ENCODE results near the gene EIF2B4. TPM values are rescaled to one million over a fixed set of nuclear protein-coding genes. Genes with fewer than 3 reads are reported as not detected.
"Not testable (repeated sequence)": the region's sequence is repeated elsewhere in the genome, so short reads cannot be mapped to it uniquely, and the experiment has no call there.

The EIF2B4 gene
- polyA plus RNA-seq, 4 donors: 48.2 to 54.5 (median 52.9) TPM

DNA sequence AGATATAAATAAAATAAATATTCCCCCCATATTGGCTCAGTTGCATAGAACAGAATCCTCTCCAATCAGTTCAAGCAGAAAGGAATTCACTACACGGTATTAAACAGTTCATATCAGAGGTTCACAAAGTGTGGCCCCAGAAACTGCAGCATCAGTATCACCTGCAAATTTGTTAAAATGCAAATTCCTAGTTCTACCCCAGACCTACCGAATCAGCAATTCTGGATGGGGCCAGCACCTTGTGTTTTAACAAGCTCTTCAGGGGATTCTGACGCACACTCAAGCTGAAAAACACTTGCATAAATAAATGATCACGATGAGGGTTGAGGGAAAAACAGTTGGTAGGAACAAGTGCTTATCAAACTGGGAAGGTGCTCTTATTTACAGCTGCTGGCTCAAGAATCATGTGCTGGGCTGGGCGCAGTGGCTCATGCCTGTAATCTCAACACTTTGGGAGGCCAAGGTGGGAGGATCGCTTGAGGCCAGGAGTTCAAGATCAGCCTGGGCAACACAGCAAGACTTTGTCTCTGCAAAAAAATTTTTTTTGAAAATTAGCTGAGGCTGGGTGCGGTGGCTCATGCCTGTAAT is 19.9 kb downstream of the EIF2B4 start:
- DNase-seq (ENCODE audit: low read depth in 4 of 4, low spot score in 3 of 4): no peak

- no peak for DNase-seq (ENCODE audit: low read depth in 4 of 4, low spot score in 3 of 4)
Measured at GRCh38 chr2:27347641-27348040, 22.5 kb downstream of the EIF2B4 start.

DNA sequence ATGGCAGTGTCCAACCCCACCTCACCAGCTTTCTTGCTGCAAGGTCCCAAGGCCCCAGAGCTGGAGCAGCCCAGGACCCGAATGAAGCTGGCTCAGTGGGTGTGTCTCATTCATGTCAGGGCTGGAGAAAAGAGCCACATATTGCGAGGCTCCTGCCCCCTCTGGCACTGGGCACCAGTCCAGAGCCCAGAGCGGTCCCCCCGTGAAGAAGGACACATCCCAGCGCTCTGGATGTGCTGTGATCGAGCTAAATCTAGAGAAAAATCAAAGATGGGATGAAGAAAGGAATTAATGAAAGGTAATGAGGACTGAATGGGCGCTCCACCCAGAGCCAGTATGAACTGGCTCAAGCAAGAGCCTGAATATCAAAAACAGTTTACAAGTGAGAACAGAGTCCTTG is 34.0 kb downstream of the EIF2B4 start:
- DNase-seq (ENCODE audit: low read depth in 4 of 4, low spot score in 3 of 4): no peak

DNA sequence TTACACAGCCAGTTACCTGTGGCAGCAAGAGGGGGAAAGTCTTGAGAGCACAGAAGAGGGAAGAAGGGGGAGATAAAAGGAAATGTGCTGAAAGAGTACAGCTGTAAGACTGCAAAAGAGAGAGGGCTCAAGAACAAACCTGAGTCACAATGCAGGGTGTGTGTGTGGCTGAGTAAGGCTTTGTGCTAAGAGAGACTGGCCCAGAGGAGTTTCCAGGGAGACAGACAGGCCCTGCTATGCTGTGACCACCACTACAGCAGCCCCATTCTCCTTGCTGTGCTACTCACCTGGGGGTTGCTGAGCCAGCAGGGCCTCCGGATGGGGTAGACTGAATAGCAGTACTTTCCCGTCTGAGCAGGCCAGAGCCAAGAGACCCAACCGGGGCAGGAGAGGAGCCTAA is 34.8 kb downstream of the EIF2B4 start:
- DNase-seq (ENCODE audit: low read depth in 4 of 4, low spot score in 3 of 4): no peak

GRCh38 chr2:27324720-27325119 is 45.4 kb downstream of the EIF2B4 start:
- DNase-seq (ENCODE audit: low read depth in 4 of 4, low spot score in 3 of 4): no peak

DNA sequence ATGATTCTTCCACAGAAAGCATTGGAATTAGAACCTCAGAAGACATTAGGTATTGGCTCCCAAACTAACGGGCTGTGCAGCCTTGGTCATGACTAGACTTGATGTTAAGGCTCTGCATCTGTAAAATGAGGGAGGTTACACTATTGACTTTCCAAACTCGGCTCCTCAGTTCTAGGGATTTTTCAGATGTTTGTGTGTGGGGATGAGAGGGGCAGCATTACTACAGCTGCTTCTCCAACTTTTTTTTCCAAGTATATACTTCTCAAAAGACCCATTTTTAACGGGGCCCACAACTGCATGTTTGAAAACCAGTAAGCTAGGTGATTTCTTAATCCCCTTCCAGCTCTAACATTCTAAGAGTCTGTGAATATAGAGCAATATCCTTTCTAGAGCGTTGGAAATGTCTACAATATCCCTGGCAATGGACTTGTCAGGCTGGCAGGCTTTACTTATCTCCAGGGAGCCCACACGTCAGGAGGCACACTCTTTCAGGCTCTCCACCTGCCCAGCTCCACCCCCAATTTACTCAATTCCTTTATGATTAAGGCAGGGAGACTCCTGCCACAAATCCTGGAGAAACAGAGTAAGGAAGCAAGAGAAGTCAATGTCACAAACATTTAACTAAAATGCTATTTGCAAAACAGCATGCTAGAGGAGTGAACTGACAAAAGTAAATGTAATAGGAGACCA is 46.4 kb downstream of the EIF2B4 start:
- no peak for DNase-seq (ENCODE audit: low read depth in 4 of 4, low spot score in 3 of 4)

GRCh38 chr2:27322766-27323595 is 47.2 kb downstream of the EIF2B4 start, which contains the start of gene MPV17:
Gene MPV17, minus strand, starts transcription at chr2:27323097. Its CDS starts 580 bp downstream, at chr2:27322517.
- DNase-seq (ENCODE audit: low read depth in 4 of 4, low spot score in 3 of 4): peak; percentile 84 to 90 (median 85)

DNA sequence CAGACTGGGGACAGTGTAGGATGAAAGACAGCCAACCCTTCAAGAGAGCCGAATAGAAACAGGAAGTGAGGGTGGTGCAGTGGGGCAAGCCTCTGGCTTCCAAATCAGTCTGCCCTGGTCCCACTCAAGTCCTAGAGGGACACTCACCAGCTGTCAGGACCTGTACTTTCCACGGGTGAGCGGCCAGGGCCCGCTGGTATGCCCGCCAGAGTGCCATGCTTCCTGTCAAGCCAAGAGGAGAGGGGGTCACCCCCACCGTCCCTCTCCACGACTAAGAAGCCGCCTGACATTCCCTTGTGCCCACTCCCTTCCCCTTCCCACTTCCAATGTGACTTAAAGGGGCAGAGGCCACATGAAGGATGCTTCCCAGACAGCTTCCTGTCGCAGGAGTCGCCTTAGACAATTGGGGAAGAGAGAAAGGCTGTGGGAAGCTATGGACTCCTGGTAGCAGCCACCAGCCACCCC is 47.8 kb downstream of the EIF2B4 start:
- DNase-seq (ENCODE audit: low read depth in 4 of 4, low spot score in 3 of 4): no peak

DNA sequence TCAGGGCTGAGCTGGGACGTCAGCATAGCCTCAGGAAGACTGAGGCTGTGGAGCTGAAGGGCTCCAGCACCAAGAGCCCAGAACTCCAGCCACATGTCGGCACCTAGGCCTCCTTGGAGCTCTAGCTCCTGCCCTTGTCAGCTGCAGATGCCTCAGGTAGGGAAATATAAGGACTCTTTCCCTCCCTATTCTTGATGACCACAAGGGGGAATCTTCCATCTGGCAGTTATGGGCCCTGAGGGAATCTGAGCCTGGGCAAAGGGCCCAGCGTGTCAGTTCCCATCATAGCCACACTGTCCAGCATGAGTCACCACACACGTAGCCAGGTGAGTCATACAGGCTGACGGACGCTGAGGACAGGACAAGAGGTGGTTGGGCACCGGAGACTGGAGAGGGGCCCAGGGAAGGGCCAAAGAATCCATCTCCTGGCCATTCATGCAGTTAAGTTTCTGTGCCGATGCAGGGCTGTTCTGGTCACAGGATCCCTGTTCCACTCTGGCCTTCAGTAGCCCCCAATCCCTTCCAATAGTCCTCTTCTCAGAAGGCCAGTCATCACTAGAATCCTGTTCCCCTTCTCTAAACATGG is 49.1 kb downstream of the EIF2B4 start:
- DNase-seq (ENCODE audit: low read depth in 4 of 4, low spot score in 3 of 4): no peak

- DNase-seq (ENCODE audit: low read depth in 4 of 4, low spot score in 3 of 4): not testable (repeated sequence)
Measured at GRCh38 chr2:27319839-27320238, 50.3 kb downstream of the EIF2B4 start.

- no peak for DNase-seq (ENCODE audit: low read depth in 4 of 4, low spot score in 3 of 4)
Measured at GRCh38 chr2:27316655-27317412, 53.3 kb downstream of the EIF2B4 start.

GRCh38 chr2:27315122-27315521 is 55.0 kb downstream of the EIF2B4 start:
- DNase-seq (ENCODE audit: low read depth in 4 of 4, low spot score in 3 of 4): no peak

GRCh38 chr2:27314709-27315108 is 55.4 kb downstream of the EIF2B4 start:
- no peak for DNase-seq (ENCODE audit: low read depth in 4 of 4, low spot score in 3 of 4)

Other genes starting within 250 kb of the EIF2B4 start
- 1 to 10 TPM; 1.2 to 2.1 (median 1.3) TPM for gene ABHD1, start 246.5 kb downstream of the EIF2B4 start, polyA plus RNA-seq (ENCODE audit: insufficient read length in 4 of 4)
- gene PREB, start 235.7 kb downstream of the EIF2B4 start, polyA plus RNA-seq (ENCODE audit: insufficient read length in 4 of 4): 10 to 100 TPM; 46.4 to 56.9 (median 51.4) TPM
- gene PRR30, start 230.9 kb downstream of the EIF2B4 start, polyA plus RNA-seq (ENCODE audit: insufficient read length in 4 of 4): under 1 TPM in 1 of 4 donors, not detected in 3; 0.04 TPM
- gene TCF23, start 221.3 kb downstream of the EIF2B4 start, polyA plus RNA-seq (ENCODE audit: insufficient read length in 4 of 4): under 1 TPM; 0.46 to 0.79 (median 0.59) TPM
- 100 to 1,000 TPM; 157 to 190 (median 171) TPM for gene ATRAID, start 158.3 kb downstream of the EIF2B4 start, polyA plus RNA-seq (ENCODE audit: insufficient read length in 4 of 4)
- gene SLC5A6, start 158.1 kb downstream of the EIF2B4 start, polyA plus RNA-seq (ENCODE audit: insufficient read length in 4 of 4): 10 to 100 TPM; 31.5 to 39.6 (median 37.7) TPM
- 10 to 100 TPM; 36.0 to 47.7 (median 42.1) TPM for gene CAD, start 153.0 kb downstream of the EIF2B4 start, polyA plus RNA-seq (ENCODE audit: insufficient read length in 4 of 4)
- gene SLC30A3, start 107.3 kb downstream of the EIF2B4 start, polyA plus RNA-seq (ENCODE audit: insufficient read length in 4 of 4): 1 to 10 TPM; 5.1 to 7.8 (median 7.6) TPM
- 1 to 10 TPM in 2 of 4 donors, under 1 TPM in 2; 0.55 to 1.1 (median 0.88) TPM for gene DNAJC5G, start 94.9 kb downstream of the EIF2B4 start, polyA plus RNA-seq (ENCODE audit: insufficient read length in 4 of 4)
- gene TRIM54, start 87.9 kb downstream of the EIF2B4 start, polyA plus RNA-seq (ENCODE audit: insufficient read length in 4 of 4): 1 to 10 TPM; 3.5 to 6.3 (median 4.6) TPM
- 1 to 10 TPM in 2 of 4 donors, under 1 TPM in 2; 0.39 to 1.1 (median 0.80) TPM for gene UCN, start 61.9 kb downstream of the EIF2B4 start, polyA plus RNA-seq (ENCODE audit: insufficient read length in 4 of 4)
- 10 to 100 TPM; 76.0 to 86.2 (median 78.0) TPM for gene MPV17, start 47.2 kb downstream of the EIF2B4 start, polyA plus RNA-seq (ENCODE audit: insufficient read length in 4 of 4)
- 10 to 100 TPM; 62.8 to 77.1 (median 72.7) TPM for gene GTF3C2, start 13.6 kb downstream of the EIF2B4 start, polyA plus RNA-seq (ENCODE audit: insufficient read length in 4 of 4)
- gene SNX17, start 278 bp upstream of the EIF2B4 start, polyA plus RNA-seq (ENCODE audit: insufficient read length in 4 of 4): 100 to 1,000 TPM; 102 to 128 (median 108) TPM
- 10 to 100 TPM; 16.7 to 25.9 (median 18.4) TPM for gene ZNF513, start 10.4 kb upstream of the EIF2B4 start, polyA plus RNA-seq (ENCODE audit: insufficient read length in 4 of 4)
- gene PPM1G, start 39.3 kb upstream of the EIF2B4 start, polyA plus RNA-seq (ENCODE audit: insufficient read length in 4 of 4): 10 to 100 TPM; 92.4 to 98.5 (median 94.7) TPM
- 100 to 1,000 TPM; 123 to 138 (median 132) TPM for gene NRBP1, start 58.3 kb upstream of the EIF2B4 start, polyA plus RNA-seq (ENCODE audit: insufficient read length in 4 of 4)
- 1 to 10 TPM; 6.1 to 8.5 (median 7.1) TPM for gene KRTCAP3, start 72.0 kb upstream of the EIF2B4 start, polyA plus RNA-seq (ENCODE audit: insufficient read length in 4 of 4)
- gene IFT172, start 119.4 kb upstream of the EIF2B4 start, polyA plus RNA-seq (ENCODE audit: insufficient read length in 4 of 4): 10 to 100 TPM; 41.1 to 48.0 (median 41.4) TPM
- gene FNDC4, start 124.9 kb upstream of the EIF2B4 start, polyA plus RNA-seq (ENCODE audit: insufficient read length in 4 of 4): 1 to 10 TPM; 7.3 to 9.1 (median 8.6) TPM
- gene GCKR, start 126.5 kb upstream of the EIF2B4 start, polyA plus RNA-seq (ENCODE audit: insufficient read length in 4 of 4): under 1 TPM in 2 of 4 donors, not detected in 2; 0.16 to 0.39 TPM
- gene ZNF512, start 212.7 kb upstream of the EIF2B4 start, polyA plus RNA-seq (ENCODE audit: insufficient read length in 4 of 4): 10 to 100 TPM; 67.0 to 84.2 (median 80.5) TPM

Data from right renal pelvis (tissue), 4 donors.